HG03565 (cell line): ENCODE measurements around the gene SBDS.

Experiments
- ATAC-seq: cut with Tn5 transposase; IDR thresholded peaks from one replicate; pipeline ENCODE4 v1.9.1; 2021; ENCODE audit warnings: mild to moderate bottlenecking, moderate library complexity; ENCODE audit not compliant: unreplicated experiment

SBDS gene

GRCh38 chr7:66948480-66949109 lies 46.8 kb downstream of the SBDS start:
- ATAC-seq = no peak

GRCh38 chr7:66946545-66946944 lies 48.8 kb downstream of the SBDS start:
- ATAC-seq = no peak

- no peak for ATAC-seq
Measured at GRCh38 chr7:66939325-66939724, 56.1 kb downstream of the SBDS start.

- no peak for ATAC-seq
Measured at GRCh38 chr7:66937940-66938339, 57.4 kb downstream of the SBDS start.
